DND-41 (cell line): ENCODE results near the gene TMEM191C.
"Not testable (repeated sequence)": the region's sequence is repeated elsewhere in the genome, so short reads cannot be mapped to it uniquely, and the experiment has no call there.

Source experiments
- CTCF ChIP-seq: IDR thresholded peaks from 2 replicates; pipeline ENCODE4 v1.5.1; 2012; ENCODE audit warnings: borderline replicate concordance, low read length, moderate library complexity, mild to moderate bottlenecking; ENCODE audit not compliant: poor library complexity, severe bottlenecking; ENCODE audit errors: extremely low read depth
- EZH2 ChIP-seq: IDR thresholded peaks from 3 replicates; pipeline ENCODE4 v1.6.1; 2012; ENCODE audit warnings: borderline replicate concordance, low read depth, mild to moderate bottlenecking, moderate library complexity, low read length, inconsistent platforms; ENCODE audit not compliant: severe bottlenecking

DNA sequence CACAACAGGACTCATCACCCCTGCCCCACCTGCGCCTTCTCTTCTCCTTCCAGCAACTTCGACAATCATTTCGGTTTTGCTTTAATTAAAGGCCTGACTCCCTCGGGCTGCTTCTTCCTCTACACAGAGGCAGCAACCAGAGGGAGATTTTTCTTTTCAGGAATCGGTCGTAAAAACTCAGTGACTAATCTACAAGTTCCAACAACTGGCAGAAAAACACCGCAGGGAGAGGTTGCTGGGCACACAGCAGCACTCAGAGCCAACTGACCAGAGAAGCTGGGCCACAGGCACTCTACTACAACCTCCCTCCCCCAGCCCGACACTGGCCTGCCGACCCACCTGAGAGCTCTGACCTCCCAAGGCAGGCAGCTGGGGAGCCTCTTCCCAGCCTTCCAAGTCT lies 48.0 kb downstream of the TMEM191C start:
- TF ChIP-seq CTCF, EZH2: not testable (repeated sequence)
